Measurements from ENCODE around the gene FNDC5. TPM values are rescaled to one million over a fixed set of nuclear protein-coding genes. Genes with fewer than 3 reads are reported as not detected.
A peak's percentile ranks its signal among the peaks of the same experiment; 100 is the strongest.

FNDC5 gene
- total and polyA plus RNA-seq, 2 of the 13 experiments (the other 11 are each of a cell fraction or from before 2014, with no cell fraction given), result 1.4 to 3.1 TPM

DNA sequence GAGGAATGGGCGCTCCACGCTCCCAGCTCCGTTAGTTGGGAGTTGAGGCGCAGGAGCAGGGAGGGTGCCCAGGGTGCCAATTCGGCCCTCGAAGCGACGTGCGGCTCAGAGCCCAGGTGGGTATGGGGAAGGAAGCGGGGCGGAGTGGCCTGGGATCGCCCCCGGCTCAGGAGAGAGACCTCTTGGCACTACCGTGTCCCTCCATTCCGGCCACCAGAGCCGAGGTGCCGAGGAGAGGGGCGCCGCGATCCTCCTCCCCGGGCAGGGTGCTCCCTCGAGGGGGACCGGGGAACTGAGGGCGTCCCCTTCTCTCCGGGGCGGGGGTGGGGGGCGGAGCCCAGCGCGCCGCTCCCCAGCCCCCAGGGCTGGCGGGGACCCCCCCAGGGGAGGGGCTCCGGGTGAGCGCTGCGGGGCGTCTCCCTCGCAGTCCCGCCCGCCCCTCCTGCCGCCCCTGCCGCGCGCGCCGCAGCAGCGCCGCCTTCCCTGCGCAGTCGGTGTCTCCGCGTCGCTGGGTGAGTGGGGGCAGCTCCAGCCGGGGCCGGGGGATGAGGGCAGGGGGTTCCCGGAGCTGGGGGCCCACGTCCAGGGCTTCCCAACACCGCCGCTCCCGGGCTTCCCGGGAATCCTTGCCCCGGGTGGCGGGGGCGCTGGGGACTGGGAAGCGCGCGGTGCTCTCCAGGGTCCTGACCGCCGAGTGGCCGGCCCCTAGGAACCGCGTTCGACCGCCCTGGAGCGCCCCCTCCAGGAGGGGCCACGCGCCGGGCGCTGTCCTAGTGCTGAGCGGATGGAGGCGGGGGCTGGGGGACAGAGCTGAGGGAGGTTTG is 15.5 kb upstream of the FNDC5 start, which contains the start of gene HPCA (continued):
- TF ChIP-seq AKNA (CRISPR knock-in tag; IDR thresholded peaks at IDR 0.05; ENCODE audit: borderline replicate concordance) (peak; percentile 91), ZNF124 (CRISPR knock-in tag; IDR thresholded peaks at IDR 0.05) (peak; percentile 98), SP1 (IDR thresholded peaks at IDR 0.05) (no peak), SP1 (CRISPR knock-in tag; IDR thresholded peaks at IDR 0.05) (peak; percentile 56; the same call in 1 of the 2 replicates), RFX1 (IDR thresholded peaks at IDR 0.05) (no peak), CBFB (CRISPR knock-in tag; IDR thresholded peaks at IDR 0.05) (peak; percentile 85), U2AF2 (IDR thresholded peaks at IDR 0.05; ENCODE audit: low read depth, low read length) (no peak), SYNCRIP (IDR thresholded peaks at IDR 0.05; ENCODE audit: insufficient read depth, low read depth, low read length) (no peak), KDM2A (CRISPR knock-in tag; IDR thresholded peaks at IDR 0.05; ENCODE audit: borderline replicate concordance, low read depth) (peak; percentile 95), ZFX (CRISPR knock-in tag; IDR thresholded peaks at IDR 0.05; ENCODE audit: low read depth) (0 out of 2 replicates have a peak, but pooled peaks have one; percentile 20)
- TF ChIP-seq, protein P1, sequence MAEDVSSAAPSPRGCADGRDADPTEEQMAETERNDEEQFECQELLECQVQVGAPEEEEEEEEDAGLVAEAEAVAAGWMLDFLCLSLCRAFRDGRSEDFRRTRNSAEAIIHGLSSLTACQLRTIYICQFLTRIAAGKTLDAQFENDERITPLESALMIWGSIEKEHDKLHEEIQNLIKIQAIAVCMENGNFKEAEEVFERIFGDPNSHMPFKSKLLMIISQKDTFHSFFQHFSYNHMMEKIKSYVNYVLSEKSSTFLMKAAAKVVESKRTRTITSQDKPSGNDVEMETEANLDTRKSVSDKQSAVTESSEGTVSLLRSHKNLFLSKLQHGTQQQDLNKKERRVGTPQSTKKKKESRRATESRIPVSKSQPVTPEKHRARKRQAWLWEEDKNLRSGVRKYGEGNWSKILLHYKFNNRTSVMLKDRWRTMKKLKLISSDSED (CRISPR knock-in tag; IDR thresholded peaks at IDR 0.05), result 0 out of 2 replicates have a peak, but pooled peaks have one; percentile 50
- TF ChIP-seq, protein P2, sequence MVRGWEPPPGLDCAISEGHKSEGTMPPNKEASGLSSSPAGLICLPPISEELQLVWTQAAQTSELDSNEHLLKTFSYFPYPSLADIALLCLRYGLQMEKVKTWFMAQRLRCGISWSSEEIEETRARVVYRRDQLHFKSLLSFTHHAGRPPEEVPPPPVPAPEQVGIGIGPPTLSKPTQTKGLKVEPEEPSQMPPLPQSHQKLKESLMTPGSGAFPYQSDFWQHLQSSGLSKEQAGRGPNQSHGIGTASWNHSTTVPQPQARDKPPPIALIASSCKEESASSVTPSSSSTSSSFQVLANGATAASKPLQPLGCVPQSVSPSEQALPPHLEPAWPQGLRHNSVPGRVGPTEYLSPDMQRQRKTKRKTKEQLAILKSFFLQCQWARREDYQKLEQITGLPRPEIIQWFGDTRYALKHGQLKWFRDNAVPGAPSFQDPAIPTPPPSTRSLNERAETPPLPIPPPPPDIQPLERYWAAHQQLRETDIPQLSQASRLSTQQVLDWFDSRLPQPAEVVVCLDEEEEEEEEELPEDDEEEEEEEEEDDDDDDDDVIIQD (CRISPR knock-in tag; IDR thresholded peaks at IDR 0.05; ENCODE audit: low read depth), result 0 out of 2 replicates have a peak, but pooled peaks have one; percentile 64
- TF ChIP-seq, protein P3, sequence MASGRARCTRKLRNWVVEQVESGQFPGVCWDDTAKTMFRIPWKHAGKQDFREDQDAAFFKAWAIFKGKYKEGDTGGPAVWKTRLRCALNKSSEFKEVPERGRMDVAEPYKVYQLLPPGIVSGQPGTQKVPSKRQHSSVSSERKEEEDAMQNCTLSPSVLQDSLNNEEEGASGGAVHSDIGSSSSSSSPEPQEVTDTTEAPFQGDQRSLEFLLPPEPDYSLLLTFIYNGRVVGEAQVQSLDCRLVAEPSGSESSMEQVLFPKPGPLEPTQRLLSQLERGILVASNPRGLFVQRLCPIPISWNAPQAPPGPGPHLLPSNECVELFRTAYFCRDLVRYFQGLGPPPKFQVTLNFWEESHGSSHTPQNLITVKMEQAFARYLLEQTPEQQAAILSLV (CRISPR knock-in tag; IDR thresholded peaks at IDR 0.05; ENCODE audit: borderline replicate concordance), result peak; percentile 97
- TF ChIP-seq, protein P4, sequence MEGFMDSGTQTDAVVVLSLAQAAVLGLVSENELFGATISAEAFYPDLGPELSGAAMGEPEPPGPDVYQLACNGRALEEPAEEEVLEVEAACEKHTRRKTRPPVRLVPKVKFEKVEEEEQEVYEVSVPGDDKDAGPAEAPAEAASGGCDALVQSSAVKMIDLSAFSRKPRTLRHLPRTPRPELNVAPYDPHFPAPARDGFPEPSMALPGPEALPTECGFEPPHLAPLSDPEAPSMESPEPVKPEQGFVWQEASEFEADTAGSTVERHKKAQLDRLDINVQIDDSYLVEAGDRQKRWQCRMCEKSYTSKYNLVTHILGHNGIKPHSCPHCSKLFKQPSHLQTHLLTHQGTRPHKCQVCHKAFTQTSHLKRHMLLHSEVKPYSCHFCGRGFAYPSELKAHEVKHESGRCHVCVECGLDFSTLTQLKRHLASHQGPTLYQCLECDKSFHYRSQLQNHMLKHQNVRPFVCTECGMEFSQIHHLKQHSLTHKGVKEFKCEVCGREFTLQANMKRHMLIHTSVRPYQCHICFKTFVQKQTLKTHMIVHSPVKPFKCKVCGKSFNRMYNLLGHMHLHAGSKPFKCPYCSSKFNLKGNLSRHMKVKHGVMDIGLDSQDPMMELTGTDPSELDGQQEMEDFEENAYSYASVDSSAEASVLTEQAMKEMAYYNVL (CRISPR knock-in tag; IDR thresholded peaks at IDR 0.05; ENCODE audit: borderline replicate concordance), result peak; percentile 92; the same call in 1 of the 2 replicates
